C4-2B (cell line): Measurements from ENCODE around the gene RHOH.

Experiments
- H3K27ac ChIP-seq: fragments of 450-650 bp; 2 replicates; pipeline ENCODE4 v1.5.1; 2017
- ZFX ChIP-seq: fragments of 450-650 bp; IDR thresholded peaks from 2 replicates; pipeline ENCODE4 v1.6.1; 2017
- TF ChIP-seq, protein P1 (sequence below): fragments of 450-650 bp; conservative IDR thresholded peaks from 2 replicates; pipeline ENCODE4 v1.5.1; 2017; ENCODE audit warnings: mild to moderate bottlenecking

The RHOH gene

DNA sequence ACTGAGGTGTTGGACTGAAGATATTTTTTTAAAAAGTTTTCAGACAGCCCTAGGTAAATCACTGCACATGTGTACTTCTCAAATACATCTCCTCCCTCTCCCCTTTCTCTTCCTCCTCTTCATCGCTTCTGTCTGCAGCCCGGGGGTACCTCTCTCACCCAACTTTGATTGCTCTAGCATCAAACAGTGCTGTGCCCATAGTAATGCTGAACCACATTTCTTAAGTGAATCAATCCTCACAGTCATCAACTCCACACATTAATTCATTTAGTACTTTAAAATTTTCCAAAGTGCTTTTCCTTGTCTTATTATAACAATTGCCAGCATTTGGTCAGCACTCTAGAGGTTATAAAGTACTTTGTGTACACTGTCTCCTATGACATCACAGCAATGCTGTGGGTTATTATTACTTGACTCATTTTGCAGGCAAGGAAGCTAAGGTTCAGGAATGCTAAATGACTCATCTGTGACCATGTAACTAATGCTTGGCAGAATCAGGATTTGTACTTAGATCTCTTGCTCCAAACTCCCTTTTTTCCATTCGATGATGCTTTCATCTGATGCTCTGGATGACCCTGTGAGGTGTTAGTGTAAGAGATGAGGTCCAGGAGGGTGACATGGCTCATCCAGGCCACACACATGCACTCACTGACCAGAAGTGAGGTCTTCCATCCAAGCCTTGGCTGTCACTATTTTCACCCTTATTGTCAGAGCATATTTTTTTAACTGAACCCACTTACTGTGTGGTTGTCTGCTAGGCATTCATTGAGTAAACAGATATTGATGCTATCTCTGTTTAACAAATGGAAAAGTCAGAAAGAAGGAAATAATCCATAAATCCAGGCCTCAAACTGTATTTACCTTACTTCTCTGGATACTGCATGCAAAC is 58.8 kb downstream of the RHOH start:
- no peak for TF ChIP-seq ZFX
- TF ChIP-seq, protein P1, sequence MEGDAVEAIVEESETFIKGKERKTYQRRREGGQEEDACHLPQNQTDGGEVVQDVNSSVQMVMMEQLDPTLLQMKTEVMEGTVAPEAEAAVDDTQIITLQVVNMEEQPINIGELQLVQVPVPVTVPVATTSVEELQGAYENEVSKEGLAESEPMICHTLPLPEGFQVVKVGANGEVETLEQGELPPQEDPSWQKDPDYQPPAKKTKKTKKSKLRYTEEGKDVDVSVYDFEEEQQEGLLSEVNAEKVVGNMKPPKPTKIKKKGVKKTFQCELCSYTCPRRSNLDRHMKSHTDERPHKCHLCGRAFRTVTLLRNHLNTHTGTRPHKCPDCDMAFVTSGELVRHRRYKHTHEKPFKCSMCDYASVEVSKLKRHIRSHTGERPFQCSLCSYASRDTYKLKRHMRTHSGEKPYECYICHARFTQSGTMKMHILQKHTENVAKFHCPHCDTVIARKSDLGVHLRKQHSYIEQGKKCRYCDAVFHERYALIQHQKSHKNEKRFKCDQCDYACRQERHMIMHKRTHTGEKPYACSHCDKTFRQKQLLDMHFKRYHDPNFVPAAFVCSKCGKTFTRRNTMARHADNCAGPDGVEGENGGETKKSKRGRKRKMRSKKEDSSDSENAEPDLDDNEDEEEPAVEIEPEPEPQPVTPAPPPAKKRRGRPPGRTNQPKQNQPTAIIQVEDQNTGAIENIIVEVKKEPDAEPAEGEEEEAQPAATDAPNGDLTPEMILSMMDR: no peak
- no peak overlapping the region for H3K27ac ChIP-seq

DNA sequence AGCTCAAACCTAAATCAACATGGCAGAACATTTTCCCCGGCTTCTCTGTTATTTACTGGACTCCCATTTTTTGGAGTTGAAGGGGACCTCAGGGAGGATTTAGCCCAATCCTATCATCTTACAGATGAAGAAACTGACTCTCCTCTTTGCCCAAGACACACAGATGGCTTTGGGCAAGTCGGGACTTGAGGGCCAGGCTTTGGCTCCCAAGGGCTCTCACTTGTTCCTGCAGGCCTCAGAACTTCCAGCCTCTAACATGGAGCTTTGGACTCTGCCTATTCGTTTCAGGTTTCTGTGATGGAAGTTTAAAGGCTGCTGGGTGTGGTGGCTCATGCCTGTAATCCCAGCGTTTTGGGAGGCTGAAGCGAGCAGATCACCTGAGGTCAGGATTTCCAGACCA is 59.5 kb downstream of the RHOH start:
- TF ChIP-seq ZFX: no peak
- TF ChIP-seq, protein P1: no peak
- H3K27ac ChIP-seq: no peak overlapping the region

DNA sequence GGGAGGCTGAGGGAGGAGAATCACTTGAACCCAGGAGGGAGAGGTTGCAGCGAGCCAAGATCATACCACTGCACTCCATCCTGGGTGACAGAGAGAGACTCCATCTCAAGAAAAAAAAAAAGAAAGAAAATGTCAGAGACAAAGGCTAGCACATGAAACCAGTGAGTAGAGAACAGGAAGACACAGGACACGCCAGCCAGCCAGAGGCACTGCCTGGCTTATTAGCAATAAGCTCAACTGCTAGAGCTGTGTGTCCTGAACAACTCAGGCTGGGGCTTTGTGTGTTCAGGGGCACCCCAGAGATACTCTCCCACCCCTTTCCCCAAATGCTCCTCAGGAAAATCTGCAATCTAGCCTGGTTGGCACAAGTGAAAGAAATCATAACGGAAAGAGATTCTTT is 60.0 kb downstream of the RHOH start:
- no peak for TF ChIP-seq ZFX
- TF ChIP-seq, protein P1: no peak
- H3K27ac ChIP-seq: no peak overlapping the region

DNA sequence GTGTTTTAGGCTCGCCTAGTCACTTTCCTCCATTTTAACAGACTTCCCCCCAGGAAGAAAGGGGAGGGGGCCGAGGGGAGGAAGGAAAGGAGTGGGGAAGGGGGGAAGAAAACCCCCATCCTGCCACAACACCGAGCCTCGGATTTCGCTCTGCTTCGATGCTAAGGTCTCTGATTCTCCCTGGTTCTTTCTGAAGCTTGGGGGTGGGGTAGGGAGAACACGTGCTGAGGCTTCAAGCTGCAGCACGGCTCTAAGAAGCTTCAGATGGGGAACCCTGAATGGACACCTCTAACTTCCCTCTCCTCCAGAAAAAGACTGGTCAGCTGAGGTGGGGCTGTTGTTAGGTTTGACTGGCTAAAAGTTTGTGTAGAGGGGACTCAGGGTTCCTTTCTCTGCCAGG is 61.8 kb downstream of the RHOH start:
- TF ChIP-seq ZFX: no peak
- TF ChIP-seq, protein P1: no peak
- no peak overlapping the region for H3K27ac ChIP-seq

DNA sequence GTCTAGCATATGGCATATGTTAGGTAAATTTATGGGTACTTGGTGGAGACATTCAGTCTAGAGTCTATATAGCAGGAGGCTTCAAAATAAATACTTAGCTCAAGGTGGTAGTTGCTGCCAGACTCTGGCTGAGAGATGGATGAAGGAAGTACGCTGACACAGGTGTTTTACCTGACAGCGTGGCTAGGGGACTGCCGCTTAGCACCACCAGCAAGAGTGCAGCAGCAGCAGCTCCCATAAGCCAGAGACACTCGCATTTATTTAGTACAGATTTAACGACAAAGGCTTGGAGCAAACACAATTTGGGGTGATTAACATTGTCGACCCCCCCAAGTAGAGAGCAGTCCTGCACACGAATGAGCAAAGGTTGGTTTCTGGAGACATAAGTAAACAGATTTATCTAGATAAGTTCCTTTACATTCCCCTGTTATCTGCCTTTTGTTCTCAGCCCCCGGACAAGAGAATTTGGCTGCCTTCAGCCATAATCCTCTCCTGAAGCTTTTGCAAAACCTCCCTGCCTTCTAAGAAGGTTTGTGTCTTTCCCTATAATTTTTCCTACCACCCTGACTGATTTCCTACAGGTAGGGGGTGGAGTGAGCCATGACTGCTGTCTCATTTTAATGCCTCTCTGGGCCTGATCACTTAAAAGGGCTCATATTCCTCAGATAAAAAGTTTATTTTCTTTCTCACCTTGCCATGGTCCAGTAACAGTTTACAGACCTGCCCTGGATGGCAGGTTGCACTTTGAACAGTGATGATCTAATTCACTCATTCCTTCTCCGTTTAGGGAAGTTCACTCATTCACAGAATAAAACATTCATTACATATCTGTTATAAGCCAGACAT is 64.6 kb downstream of the RHOH start:
- TF ChIP-seq ZFX: no peak
- TF ChIP-seq, protein P1: no peak
- no peak overlapping the region for H3K27ac ChIP-seq

DNA sequence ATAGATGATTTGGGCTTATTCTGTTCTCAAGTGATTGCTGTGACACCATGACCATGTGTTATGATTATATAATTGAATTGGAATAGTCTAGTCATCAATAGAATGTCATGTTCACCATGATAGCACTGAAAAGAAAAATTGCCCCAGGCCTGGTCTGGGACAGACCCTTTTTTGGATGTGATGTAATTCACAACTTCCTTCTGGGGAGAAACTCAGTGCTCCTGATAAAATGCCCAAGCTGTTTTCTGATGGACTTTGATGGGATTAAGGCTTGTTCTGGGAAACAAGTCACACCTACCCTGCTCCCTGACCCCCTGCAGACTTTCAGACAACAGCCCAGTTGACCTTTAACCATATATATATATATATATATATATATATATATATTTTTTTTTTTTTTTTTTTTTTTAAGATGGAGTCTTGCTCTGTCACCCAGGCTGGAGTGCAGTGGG is 65.3 kb downstream of the RHOH start:
- TF ChIP-seq, protein P1: no peak
- TF ChIP-seq ZFX: no peak
- H3K27ac ChIP-seq: no peak overlapping the region

DNA sequence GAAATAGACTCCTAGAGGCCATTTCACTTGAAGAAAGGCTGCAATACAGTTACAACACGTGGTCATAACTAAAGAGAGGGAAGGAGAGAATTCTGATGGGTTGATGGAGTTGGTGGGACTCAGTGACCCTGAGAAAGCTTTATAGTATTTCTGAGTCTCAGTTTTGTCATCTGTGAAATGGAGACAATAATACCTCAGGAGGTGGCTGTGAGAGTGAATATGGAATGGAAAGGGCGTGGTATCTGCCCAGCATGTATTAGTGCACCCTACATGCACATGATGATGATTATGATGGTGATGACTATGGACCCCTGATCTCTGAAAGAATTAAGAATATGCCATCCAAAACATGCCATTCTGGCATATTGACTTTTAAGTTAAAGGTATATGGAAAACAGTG is 66.0 kb downstream of the RHOH start:
- no peak overlapping the region for H3K27ac ChIP-seq
- no peak for TF ChIP-seq ZFX
- TF ChIP-seq, protein P1: no peak
